MM.1S (cell line): ENCODE results near the gene NLGN1.

Source experiments
- DNase-seq: peaks from one replicate; pipeline ENCODE4 v3.0.0-alpha.2; 2015
- H2AFZ ChIP-seq: fragments of 300-600 bp; sonication (generic); 2 replicates; pipeline ENCODE4 v1.6.0; 2016; ENCODE audit warnings: antibody characterized with exemption, low read length
- H3F3A ChIP-seq: fragments of 300-600 bp; sonication (generic); 2 replicates; pipeline ENCODE4 v1.6.1; 2016; ENCODE audit warnings: mild to moderate bottlenecking, antibody characterized with exemption, low read length, moderate library complexity, mixed read lengths; ENCODE audit not compliant: insufficient read depth
- H3K27ac ChIP-seq: fragments of 300-600 bp; sonication (generic); 2 replicates; pipeline ENCODE4 v1.5.1; 2016; ENCODE audit warnings: mild to moderate bottlenecking, low read length
- H3K27me3 ChIP-seq: fragments of 300-600 bp; sonication (generic); replicated peaks from 2 replicates; pipeline ENCODE4 v1.6.0; 2016; ENCODE audit warnings: low read length; ENCODE audit not compliant: insufficient read depth
- H3K36me3 ChIP-seq: fragments of 300-600 bp; sonication (generic); replicated peaks from 2 replicates; pipeline ENCODE4 v1.6.1; 2016; ENCODE audit warnings: mild to moderate bottlenecking, low read length, mixed read lengths; ENCODE audit not compliant: insufficient read depth
- H3K4me1 ChIP-seq: fragments of 300-600 bp; sonication (generic); 2 replicates; pipeline ENCODE4 v1.6.1; 2016; ENCODE audit warnings: low read length, mixed read lengths
- H3K4me2 ChIP-seq: fragments of 300-600 bp; sonication (generic); 2 replicates; pipeline ENCODE4 v1.6.0; 2016; ENCODE audit warnings: low read depth, low read length
- H3K4me3 ChIP-seq: fragments of 300-600 bp; sonication (generic); 2 replicates; pipeline ENCODE4 v1.5.1; 2016; ENCODE audit warnings: low read length, mixed read lengths
- H3K79me2 ChIP-seq: fragments of 300-600 bp; sonication (generic); 2 replicates; pipeline ENCODE4 v1.6.1; 2016; ENCODE audit warnings: mixed run types, low read length, mixed read lengths
- H3K9ac ChIP-seq: fragments of 300-600 bp; sonication (generic); 2 replicates; pipeline ENCODE4 v1.6.1; 2016; ENCODE audit warnings: low read length, mixed read lengths
- H3K9me2 ChIP-seq: fragments of 300-600 bp; sonication (generic); replicated peaks from 2 replicates; pipeline ENCODE4 v1.6.1; 2016; ENCODE audit warnings: mild to moderate bottlenecking, low read length, mixed read lengths; ENCODE audit not compliant: insufficient read depth
- H3K9me3 ChIP-seq: fragments of 300-600 bp; sonication (generic); replicated peaks from 2 replicates; pipeline ENCODE4 v1.6.1; 2016; ENCODE audit warnings: mild to moderate bottlenecking, low read length, mixed read lengths; ENCODE audit not compliant: insufficient read depth
- H4K20me1 ChIP-seq: fragments of 300-600 bp; sonication (generic); 2 replicates; pipeline ENCODE4 v1.6.1; 2016; ENCODE audit warnings: mild to moderate bottlenecking, low read length, moderate library complexity, mixed read lengths; ENCODE audit not compliant: insufficient read depth
- EZH2 ChIP-seq: fragments of 300-600 bp; sonication (generic); optimal IDR thresholded peaks from 2 replicates; pipeline ENCODE3; 2017; ENCODE audit warnings: low read depth, mild to moderate bottlenecking, antibody characterized with exemption, low read length, mixed read lengths
- EZH2phosphoT487 ChIP-seq: fragments of 300-600 bp; sonication (generic); IDR thresholded peaks from 2 replicates; pipeline ENCODE4 v1.6.1; 2018; ENCODE audit warnings: antibody characterized with exemption, low read length
- TF ChIP-seq, protein P1 (sequence below): fragments of 300-600 bp; sonication (generic); IDR thresholded peaks from 2 replicates; pipeline ENCODE4 v1.5.1; 2016; ENCODE audit warnings: antibody characterized with exemption, low read length, mixed read lengths

Gene NLGN1

DNA sequence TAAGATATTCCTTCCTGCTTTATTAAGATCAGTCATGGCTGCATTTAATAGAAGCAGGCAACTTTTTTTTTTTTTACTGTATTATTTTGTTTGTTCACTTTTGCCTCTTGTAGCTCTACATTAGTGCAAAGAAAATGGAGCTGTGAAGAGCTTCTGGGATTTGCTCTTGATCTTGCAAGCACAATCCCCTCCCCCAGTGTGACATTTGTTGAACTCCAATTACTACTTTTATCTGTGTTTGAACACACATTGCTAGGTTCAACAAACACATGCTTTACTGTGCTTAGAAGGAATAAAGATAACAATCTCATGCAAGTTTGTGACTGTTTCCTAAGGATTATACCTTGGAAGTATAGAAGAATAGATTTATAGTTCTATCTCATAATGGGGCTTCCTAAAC lies 648.8 kb downstream of the NLGN1 start:
- no peaks in the 10 kb centered on the region for H3K9me2 ChIP-seq
- TF ChIP-seq, protein P1, sequence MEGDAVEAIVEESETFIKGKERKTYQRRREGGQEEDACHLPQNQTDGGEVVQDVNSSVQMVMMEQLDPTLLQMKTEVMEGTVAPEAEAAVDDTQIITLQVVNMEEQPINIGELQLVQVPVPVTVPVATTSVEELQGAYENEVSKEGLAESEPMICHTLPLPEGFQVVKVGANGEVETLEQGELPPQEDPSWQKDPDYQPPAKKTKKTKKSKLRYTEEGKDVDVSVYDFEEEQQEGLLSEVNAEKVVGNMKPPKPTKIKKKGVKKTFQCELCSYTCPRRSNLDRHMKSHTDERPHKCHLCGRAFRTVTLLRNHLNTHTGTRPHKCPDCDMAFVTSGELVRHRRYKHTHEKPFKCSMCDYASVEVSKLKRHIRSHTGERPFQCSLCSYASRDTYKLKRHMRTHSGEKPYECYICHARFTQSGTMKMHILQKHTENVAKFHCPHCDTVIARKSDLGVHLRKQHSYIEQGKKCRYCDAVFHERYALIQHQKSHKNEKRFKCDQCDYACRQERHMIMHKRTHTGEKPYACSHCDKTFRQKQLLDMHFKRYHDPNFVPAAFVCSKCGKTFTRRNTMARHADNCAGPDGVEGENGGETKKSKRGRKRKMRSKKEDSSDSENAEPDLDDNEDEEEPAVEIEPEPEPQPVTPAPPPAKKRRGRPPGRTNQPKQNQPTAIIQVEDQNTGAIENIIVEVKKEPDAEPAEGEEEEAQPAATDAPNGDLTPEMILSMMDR = no peak
- TF ChIP-seq EZH2 (no peak), EZH2phosphoT487 (no peak)
- H3F3A ChIP-seq = no peaks in the 10 kb centered on the region
- H3K9me3 ChIP-seq = no peaks in the 10 kb centered on the region
- H2AFZ ChIP-seq = no peak overlapping the region
- H3K9ac ChIP-seq = no peak overlapping the region
- no peaks in the 10 kb centered on the region for H3K79me2 ChIP-seq
- H3K27ac ChIP-seq = no peak overlapping the region
- H3K36me3 ChIP-seq = no peaks in the 10 kb centered on the region
- no peaks in the 10 kb centered on the region for H3K4me1 ChIP-seq
- H3K4me2 ChIP-seq = no peak overlapping the region
- no peak for DNase-seq
- H4K20me1 ChIP-seq = no peaks in the 10 kb centered on the region
- H3K4me3 ChIP-seq = no peak overlapping the region
- no peaks in the 10 kb centered on the region for H3K27me3 ChIP-seq

DNA sequence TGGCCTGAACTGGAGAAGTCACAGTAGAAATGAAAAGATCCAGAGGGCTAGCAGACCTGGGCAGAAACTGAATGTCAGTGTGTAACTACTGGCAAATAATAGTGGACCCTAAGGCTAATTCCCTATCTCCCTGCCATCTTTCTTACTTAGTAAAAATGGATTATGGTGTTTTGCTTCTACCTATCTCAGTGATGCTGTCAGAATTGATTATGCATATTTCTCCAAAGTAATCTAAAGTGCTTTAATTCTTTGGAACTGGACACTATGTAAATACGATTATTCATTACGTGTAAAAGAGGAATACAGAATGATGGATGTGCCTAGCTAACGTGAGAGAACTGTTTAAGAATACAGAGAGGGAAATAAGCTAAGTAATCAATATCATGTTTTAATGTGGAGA lies 651.9 kb downstream of the NLGN1 start:
- Histone ChIP-seq H3K79me2 (no peaks in the 10 kb centered on the region), H2AFZ (no peak overlapping the region), H3K9me2 (no peaks in the 10 kb centered on the region), H3K36me3 (no peaks in the 10 kb centered on the region), H3K4me1 (no peaks in the 10 kb centered on the region), H3K9me3 (no peaks in the 10 kb centered on the region), H3K27ac (no peak overlapping the region), H3K4me2 (no peak overlapping the region), H3K9ac (no peak overlapping the region), H3F3A (no peaks in the 10 kb centered on the region), H4K20me1 (no peaks in the 10 kb centered on the region), H3K27me3 (no peaks in the 10 kb centered on the region), H3K4me3 (no peak overlapping the region)
- TF ChIP-seq, protein P1 = no peak
- TF ChIP-seq EZH2phosphoT487 (no peak), EZH2 (no peak)
- no peak for DNase-seq

DNA sequence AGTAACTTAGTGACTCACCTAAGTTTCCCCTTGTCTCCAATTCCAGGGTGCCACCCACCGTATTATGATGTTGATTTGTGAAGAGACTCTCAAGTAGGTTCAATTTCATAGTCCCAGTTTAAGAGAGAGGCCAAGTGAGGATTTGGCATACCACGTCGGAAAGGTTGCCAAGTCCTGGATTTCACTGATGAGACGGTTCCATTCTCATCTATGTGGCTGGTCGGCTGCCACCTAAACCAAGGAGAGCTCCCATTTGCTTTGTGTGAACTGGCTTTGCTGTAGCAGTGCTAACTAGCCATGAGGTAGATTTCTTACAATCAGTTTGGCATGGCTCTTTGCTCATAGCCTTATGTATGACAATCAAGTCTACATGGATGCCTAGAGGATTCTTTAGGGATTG lies 653.6 kb downstream of the NLGN1 start:
- Histone ChIP-seq H3F3A (no peaks in the 10 kb centered on the region), H3K9ac (no peak overlapping the region), H3K36me3 (no peaks in the 10 kb centered on the region), H3K27ac (no peak overlapping the region), H3K4me3 (no peak overlapping the region), H3K79me2 (no peaks in the 10 kb centered on the region), H3K9me2 (no peaks in the 10 kb centered on the region), H3K27me3 (no peaks in the 10 kb centered on the region), H3K4me2 (no peak overlapping the region), H3K9me3 (no peaks in the 10 kb centered on the region), H2AFZ (no peak overlapping the region), H3K4me1 (no peaks in the 10 kb centered on the region), H4K20me1 (no peaks in the 10 kb centered on the region)
- no peak for DNase-seq
- no peak for TF ChIP-seq EZH2
- TF ChIP-seq, protein P1 = no peak
- TF ChIP-seq EZH2phosphoT487 = no peak

DNA sequence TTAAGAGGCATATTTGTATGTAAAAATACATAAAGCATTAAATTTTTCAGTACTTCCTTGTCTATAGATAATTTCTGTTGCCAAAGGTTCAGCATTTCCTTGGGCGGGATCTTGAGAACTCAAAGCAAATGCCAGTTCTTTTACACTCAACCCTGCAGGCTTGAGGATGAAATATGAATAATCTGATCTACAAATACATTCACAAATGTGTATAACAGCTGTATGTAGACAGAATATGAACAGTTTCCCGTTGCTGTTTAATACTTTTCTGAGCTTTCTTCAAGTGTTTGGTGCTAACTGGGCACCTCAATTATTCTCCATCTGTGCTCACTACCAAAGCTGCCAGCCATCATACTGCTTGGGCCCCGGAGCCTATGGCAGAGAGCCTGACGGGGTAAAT lies 661.3 kb downstream of the NLGN1 start:
- DNase-seq = no peak
- Histone ChIP-seq H3K9me2 (no peaks in the 10 kb centered on the region), H3K4me2 (no peak overlapping the region), H3K36me3 (no peaks in the 10 kb centered on the region; the same call in 1 of the 2 replicates), H4K20me1 (no peaks in the 10 kb centered on the region), H3K9me3 (no peaks in the 10 kb centered on the region), H3K27ac (no peak overlapping the region), H3K9ac (no peak overlapping the region), H3K4me1 (no peaks in the 10 kb centered on the region), H2AFZ (no peak overlapping the region), H3K79me2 (no peaks in the 10 kb centered on the region), H3K27me3 (no peaks in the 10 kb centered on the region), H3F3A (no peaks in the 10 kb centered on the region), H3K4me3 (no peak overlapping the region)
- TF ChIP-seq, protein P1 = no peak
- TF ChIP-seq EZH2 (no peak), EZH2phosphoT487 (no peak)
